Measurements from ENCODE around the gene TOP3B.

GRCh38 chr22:21995660-21996059 lies 13.1 kb upstream of the TOP3B start:
- TF ChIP-seq GATA2 (IDR thresholded peaks at IDR 0.05; ENCODE audit: low read depth, low read length) (no peak), GATA3 (IDR thresholded peaks at IDR 0.05; ENCODE audit: low read depth, low read length) (no peak)
